GM12801 (cell line): ENCODE measurements around the gene ANAPC4.

Experiments used
- CTCF ChIP-seq: IDR thresholded peaks from one replicate; pipeline ENCODE4 v1.5.1; 2011; ENCODE audit warnings: control low read depth; ENCODE audit not compliant: insufficient read length; ENCODE audit errors: extremely low read depth

The ANAPC4 gene

GRCh38 chr4:25397305-25397704, 20.2 kb downstream of the ANAPC4 start:
- TF ChIP-seq CTCF = no peak

DNA sequence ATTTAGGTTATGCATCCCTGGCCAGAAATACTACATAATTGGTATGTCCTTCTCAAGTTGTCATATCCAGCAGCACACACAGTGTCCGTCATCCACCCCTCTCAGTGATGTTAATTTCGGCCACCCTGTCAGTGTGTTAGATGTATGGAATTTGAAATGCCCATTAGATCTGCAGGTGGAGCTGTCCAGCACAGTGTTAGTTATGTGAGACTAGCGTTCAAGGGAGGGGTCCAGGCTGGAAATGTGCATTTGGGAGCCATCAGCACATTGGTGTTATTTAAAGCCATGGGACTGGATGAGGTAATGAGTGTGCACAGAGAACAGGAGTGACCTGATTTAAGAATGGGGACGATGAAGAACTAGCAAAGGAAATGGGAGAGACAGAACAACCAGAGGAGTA, 22.4 kb downstream of the ANAPC4 start:
- no peak for TF ChIP-seq CTCF

DNA sequence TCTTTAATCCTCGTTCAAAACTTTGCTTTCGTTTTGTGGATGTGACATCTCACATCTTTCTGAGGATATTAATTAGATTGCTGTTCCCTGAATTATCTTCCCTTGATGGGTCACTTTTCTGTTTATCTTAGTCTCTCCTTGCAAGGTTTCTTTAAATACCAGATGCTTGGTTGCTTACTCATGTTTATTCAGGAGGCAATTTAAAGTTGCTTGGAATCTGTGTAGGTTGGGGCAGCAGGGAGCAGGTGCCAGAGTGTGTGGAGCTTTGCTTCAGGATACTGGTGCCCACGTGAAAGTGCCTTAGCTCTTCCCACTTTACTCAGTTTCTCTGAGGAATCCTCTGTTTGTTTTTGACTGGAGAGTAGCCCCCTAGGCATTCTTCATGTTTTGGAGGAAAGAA, 24.0 kb downstream of the ANAPC4 start:
- no peak for TF ChIP-seq CTCF

GRCh38 chr4:25402521-25402920, 25.5 kb downstream of the ANAPC4 start:
- no peak for TF ChIP-seq CTCF

DNA sequence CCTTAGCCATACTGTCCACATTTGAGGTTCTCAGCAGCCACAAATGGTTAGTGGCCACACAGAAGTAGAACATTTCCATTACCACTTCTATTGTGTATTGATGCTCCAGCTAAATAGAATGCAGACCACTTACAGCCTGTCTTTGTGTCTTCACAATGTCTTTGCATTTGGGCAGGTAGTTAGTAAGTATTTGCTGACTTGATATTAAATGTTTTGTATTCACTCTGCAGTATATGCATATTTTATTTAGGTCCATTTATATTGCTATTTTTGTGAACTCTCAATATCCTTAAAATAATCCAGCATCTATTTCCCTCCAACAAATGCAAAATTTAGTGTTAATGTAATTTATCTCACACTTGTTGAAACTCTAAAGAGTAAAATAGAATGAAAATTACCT, 26.6 kb downstream of the ANAPC4 start:
- TF ChIP-seq CTCF = no peak

DNA sequence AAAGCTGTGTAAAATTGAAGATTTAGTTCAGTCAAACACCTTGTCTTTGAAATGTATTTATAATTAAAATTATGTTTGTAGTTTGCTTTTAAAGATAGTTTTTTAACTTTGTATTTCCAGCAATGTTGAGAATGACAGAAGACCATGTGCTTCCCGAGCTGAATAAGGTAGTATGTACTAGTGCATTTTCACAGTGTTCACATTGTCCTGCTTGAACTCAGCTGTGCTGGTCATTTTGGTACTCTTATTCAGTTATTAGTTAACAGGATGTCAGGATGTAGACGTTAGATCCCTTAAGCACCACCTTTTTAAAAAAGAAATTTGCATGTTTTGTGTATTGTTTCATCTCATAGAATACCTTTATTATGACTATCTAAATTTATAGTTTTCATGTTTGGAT, 28.4 kb downstream of the ANAPC4 start:
- no peak for TF ChIP-seq CTCF

DNA sequence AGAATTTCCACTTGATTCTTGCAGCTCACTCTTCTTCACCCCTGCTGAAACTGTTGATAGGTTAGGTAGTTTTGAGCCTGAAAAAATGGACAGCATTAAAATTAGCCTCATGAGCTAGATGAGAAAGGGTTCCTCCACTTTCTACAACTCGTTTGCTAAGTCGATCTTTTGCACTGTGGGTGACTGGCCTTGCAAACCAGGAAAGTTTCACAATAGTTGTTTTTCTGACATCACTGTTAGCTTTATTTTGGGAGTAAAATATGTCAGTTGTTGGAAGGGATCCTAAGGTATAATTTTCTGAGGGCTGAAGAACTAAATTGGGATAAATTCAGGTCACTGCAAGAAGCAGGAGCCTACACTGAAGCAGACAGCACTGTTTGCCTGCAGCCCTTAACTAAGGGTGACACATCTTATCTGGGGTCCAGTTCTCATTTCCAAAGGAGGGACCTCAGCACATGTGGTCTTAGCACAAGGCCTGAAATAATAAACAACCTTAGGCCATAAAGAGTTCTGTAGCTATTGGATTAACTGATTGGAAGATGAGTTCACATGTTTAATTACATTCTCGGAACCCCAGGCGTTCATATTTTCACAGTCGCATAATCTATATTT, 29.1 kb downstream of the ANAPC4 start:
- TF ChIP-seq CTCF = no peak
